ENCODE results near the gene NATD1.

NATD1 gene

GRCh38 chr17:21272881-21273792 is 19.9 kb upstream of the NATD1 start:
- peaks cover 11% of the 10 kb centered on the region for H3K4me1 Mint-ChIP-seq
- no peaks in the 10 kb centered on the region for H3K36me3 Mint-ChIP-seq (ENCODE audit: low read depth)
- TF ChIP-seq CTCF (IDR thresholded peaks at IDR 0.05): no peak
- H3K9me3 Mint-ChIP-seq: no peaks in the 10 kb centered on the region
- no peak for DNase-seq
- H3K4me3 Mint-ChIP-seq: no peak overlapping the region
- no peak overlapping the region for H3K27ac Mint-ChIP-seq
- H3K27me3 Mint-ChIP-seq (ENCODE audit: low read depth, poor library complexity): peaks cover 60% of the 10 kb centered on the region

- Mint-ChIP-seq H3K36me3 (ENCODE audit: low read depth) (no peaks in the 10 kb centered on the region), H3K27ac (no peak overlapping the region), H3K27me3 (ENCODE audit: low read depth, poor library complexity) (peaks cover 51% of the 10 kb centered on the region), H3K4me1 (peaks cover 11% of the 10 kb centered on the region), H3K9me3 (no peaks in the 10 kb centered on the region), H3K4me3 (no peak overlapping the region)
- no peak for DNase-seq
- no peak for TF ChIP-seq CTCF (IDR thresholded peaks at IDR 0.05)
Measured at GRCh38 chr17:21272250-21272649, 19.0 kb upstream of the NATD1 start.

GRCh38 chr17:21271454-21272183 is 18.4 kb upstream of the NATD1 start:
- Mint-ChIP-seq H3K27me3 (ENCODE audit: low read depth, poor library complexity) (peaks cover 45% of the 10 kb centered on the region), H3K4me3 (no peak overlapping the region), H3K36me3 (ENCODE audit: low read depth) (no peaks in the 10 kb centered on the region), H3K9me3 (no peaks in the 10 kb centered on the region), H3K27ac (no peak overlapping the region), H3K4me1 (peaks cover 11% of the 10 kb centered on the region)
- DNase-seq: no peak
- no peak for TF ChIP-seq CTCF (IDR thresholded peaks at IDR 0.05)

- Mint-ChIP-seq H3K4me1 (no peaks in the 10 kb centered on the region), H3K4me3 (no peak overlapping the region), H3K9me3 (no peaks in the 10 kb centered on the region), H3K27me3 (ENCODE audit: low read depth, poor library complexity) (peaks cover 38% of the 10 kb centered on the region), H3K36me3 (ENCODE audit: low read depth) (no peaks in the 10 kb centered on the region), H3K27ac (no peak overlapping the region)
- no peak for TF ChIP-seq CTCF (IDR thresholded peaks at IDR 0.05)
- no peak for DNase-seq
Measured at GRCh38 chr17:21269394-21269793, 16.2 kb upstream of the NATD1 start.

GRCh38 chr17:21268596-21269188 is 15.5 kb upstream of the NATD1 start:
- DNase-seq: no peak
- Mint-ChIP-seq H3K27ac (no peak overlapping the region), H3K4me3 (no peak overlapping the region), H3K27me3 (ENCODE audit: low read depth, poor library complexity) (peaks cover 33% of the 10 kb centered on the region), H3K36me3 (ENCODE audit: low read depth) (no peaks in the 10 kb centered on the region), H3K4me1 (no peaks in the 10 kb centered on the region), H3K9me3 (no peaks in the 10 kb centered on the region)
- no peak for TF ChIP-seq CTCF (IDR thresholded peaks at IDR 0.05)

Measured in nephron progenitor cell (in vitro differentiated cells).